K562 (cell line): Measurements from ENCODE around the gene PDGFRA. TPM values are rescaled to one million over a fixed set of nuclear protein-coding genes. Genes with fewer than 3 reads are reported as not detected.

Source experiments
- ATAC-seq: fragments of 200-7000 bp; cut with Tn5 transposase; 3 replicates; pipeline ENCODE4 v1.9.1; 2020; ENCODE audit warnings: moderate library complexity
- BruUV-seq: library from RNA; stranded (reverse); fragments of 400-500 nt; replicated peaks from 2 replicates; lab custom pipeline; 2021; lab: Mats Ljungman, UMichigan
- CTCF ChIA-PET: fragments of 300-600 bp; formaldehyde crosslinking; extraction: SDS; loops from one replicate; lab custom pipeline; 2021; ENCODE audit warnings: low intra/inter-chr PET ratio; lab: Yijun Ruan, JAX
- POLR2A ChIA-PET: fragments of 300-600, 350-650 bp; sonication (Branson Sonifier 250); formaldehyde crosslinking; extraction: SDS; loops from one replicate; lab custom pipeline; 2021; ENCODE audit warnings: antibody characterized with exemption, inconsistent platforms; lab: Yijun Ruan, JAX
- DNase-seq, 4 experiments: peaks; one replicate each; pipeline versions ENCODE4 v3.0.0 to v3.0.0-alpha.2; 2011 to 2018; ENCODE audit warnings: low spot score in 3 of 4, mixed read lengths in 3 of 4; ENCODE audit errors: extremely low read depth in 1 of 4
- FAIRE-seq: peaks from 2 replicates; lab custom pipeline; 2011; peaks lifted over from hg19 to GRCh38; lab: Jason Lieb, UNC
- H2AFZ ChIP-seq: 2 replicates; pipeline ENCODE4 v1.6.0; 2011; ENCODE audit warnings: low read depth, low read length, control low read depth, inconsistent platforms
- H3K27ac ChIP-seq: fragments of 200-600 bp; 3 replicates; pipeline ENCODE4 v1.8.0; 2011; ENCODE audit warnings: low read depth, mild to moderate bottlenecking, control low read depth, inconsistent platforms, low read length, moderate library complexity, mixed read lengths; ENCODE audit errors: extremely low read depth
- H3K27me3 ChIP-seq, 2 experiments: fragments of 300-600 bp in 1 of 2; 2 replicates in 1 of 2; 3 replicates in 1 of 2; pipeline versions ENCODE4 v1.6.0 to v1.8.0; 2011; ENCODE audit warnings: inconsistent platforms in 2 of 2, low read length in 2 of 2, mild to moderate bottlenecking in 1 of 2, mixed read lengths in 1 of 2, moderate library complexity in 1 of 2; ENCODE audit not compliant: control insufficient read depth in 2 of 2, insufficient read depth in 2 of 2
- H3K36me3 ChIP-seq: fragments of 300-600 bp; 3 replicates; pipeline ENCODE4 v1.8.0; 2011; ENCODE audit warnings: mild to moderate bottlenecking, low read length, inconsistent platforms; ENCODE audit not compliant: control insufficient read depth, insufficient read depth
- H3K4me1 ChIP-seq, 2 experiments: fragments of 200-600 bp in 1 of 2; replicated peaks in 1 of 2; 2 replicates in 1 of 2; 3 replicates in 1 of 2; pipeline versions ENCODE4 v1.5.1 to v1.8.0; 2011; ENCODE audit warnings: inconsistent platforms in 2 of 2, low read length in 2 of 2, mild to moderate bottlenecking in 1 of 2, mixed read lengths in 1 of 2, moderate library complexity in 1 of 2; ENCODE audit not compliant: control insufficient read depth in 2 of 2, insufficient read depth in 2 of 2
- H3K4me2 ChIP-seq: 2 replicates; pipeline ENCODE4 v1.6.1; 2011; ENCODE audit warnings: low read length, control low read depth, inconsistent platforms, mixed read lengths; ENCODE audit not compliant: insufficient read depth
- H3K4me3 ChIP-seq: fragments of 200-600 bp; sonication (generic), shearing (Covaris generic); 2 replicates; pipeline ENCODE4 v1.5.1; 2016; ENCODE audit warnings: control low read depth, inconsistent platforms
- H3K79me2 ChIP-seq: fragments of 200-600 bp; 3 replicates; pipeline ENCODE4 v1.8.0; 2011; ENCODE audit warnings: low read length, inconsistent platforms; ENCODE audit not compliant: control insufficient read depth, insufficient read depth
- H3K9ac ChIP-seq, 2 experiments: 2 replicates each; pipeline versions ENCODE4 v1.6.0 to v1.6.1; 2011; ENCODE audit warnings: low read depth in 2 of 2, low read length in 2 of 2, control low read depth in 1 of 2, inconsistent platforms in 1 of 2, mild to moderate bottlenecking in 1 of 2, mixed read lengths in 1 of 2; ENCODE audit not compliant: insufficient read depth in 1 of 2
- H3K9me1 ChIP-seq: one replicate; pipeline ENCODE4 v1.6.0; 2011; ENCODE audit warnings: inconsistent platforms, mild to moderate bottlenecking, low read length, moderate library complexity; ENCODE audit not compliant: control insufficient read depth, insufficient read depth
- H3K9me3 ChIP-seq: replicated peaks from 2 replicates; pipeline ENCODE4 v1.5.1; 2011; ENCODE audit warnings: low read depth, low read length, inconsistent platforms; ENCODE audit not compliant: control insufficient read depth, insufficient read depth
- H4K20me1 ChIP-seq: replicated peaks from 2 replicates; pipeline ENCODE4 v1.6.1; 2011; ENCODE audit warnings: low read length, inconsistent platforms, mixed read lengths; ENCODE audit not compliant: control insufficient read depth, insufficient read depth
- GMEB1 ChIP-seq: fragments of 250-450 bp; sonication (Bioruptor Pico); IDR thresholded peaks from 2 replicates; pipeline ENCODE4 v1.4.0; 2020; ENCODE audit warnings: mild to moderate bottlenecking
- KDM1A ChIP-seq, 2 experiments: fragments of 450-650 bp; IDR thresholded peaks; 2 replicates each; pipeline ENCODE4 v1.6.1; 2016; ENCODE audit warnings: mild to moderate bottlenecking in 2 of 2
- NFE2 ChIP-seq: IDR thresholded peaks from 2 replicates; pipeline ENCODE4 v1.6.1; 2014; ENCODE audit warnings: antibody characterized with exemption, low read depth
- NFXL1 ChIP-seq: fragments of 450-650 bp; formaldehyde crosslinking; IDR thresholded peaks from 2 replicates; pipeline ENCODE4 v1.4.0; 2021; ENCODE audit warnings: mild to moderate bottlenecking
- NR2C1 ChIP-seq, 2 experiments: fragments of 450-650 bp; IDR thresholded peaks; 2 replicates each; pipeline ENCODE4 v1.6.1; 2017; ENCODE audit warnings: mild to moderate bottlenecking in 2 of 2, antibody characterized with exemption in 1 of 2, inconsistent platforms in 1 of 2, missing compliant biosample characterization in 1 of 2, missing genetic modification characterization in 1 of 2
- TBP ChIP-seq: optimal IDR thresholded peaks from 2 replicates; pipeline ENCODE3; 2011; ENCODE audit warnings: low read depth, low read length, improper control_type of control experiment
- TFAP4 ChIP-seq: sonication (generic); formaldehyde crosslinking; IDR thresholded peaks from 2 replicates; pipeline ENCODE4 v1.8.0; 2022; ENCODE audit warnings: missing genetic modification reagents, mild to moderate bottlenecking, moderate library complexity, borderline replicate concordance
- ZBTB17 ChIP-seq: fragments of 450-650 bp; formaldehyde crosslinking; IDR thresholded peaks from 2 replicates; pipeline ENCODE4 v1.4.0; 2020; ENCODE audit warnings: mild to moderate bottlenecking
- ZFP36 ChIP-seq: fragments of 150-350 bp; IDR thresholded peaks from 2 replicates; pipeline ENCODE4 v1.6.1; 2018; ENCODE audit warnings: low read length, low read depth; ENCODE audit not compliant: partially characterized antibody
- ZNF24 ChIP-seq: fragments of 450-650 bp; IDR thresholded peaks from 2 replicates; pipeline ENCODE4 v1.6.1; 2016
- ZNF311 ChIP-seq: fragments of 250-450 bp; sonication (Bioruptor Pico); IDR thresholded peaks from 2 replicates; pipeline ENCODE4 v1.4.0; 2020; ENCODE audit warnings: mild to moderate bottlenecking, moderate library complexity
- WGBS: fragments of 100-300 bp; shearing (Covaris generic); methylation state at CpG from one replicate; pipeline ENCODE4 v1.1.6; 2016; ENCODE audit warnings: low coverage, mixed read lengths; ENCODE audit not compliant: insufficient coverage; ENCODE audit errors: missing lambda C conversion rate; 5-methylcytosine and 5-hydroxymethylcytosine counted together
- in situ Hi-C: fragments of 300-500 bp; cut with MboI; formaldehyde crosslinking; loops from 4 replicates; pipeline ENCODE4 v1.15.0; 2018; ENCODE audit warnings: inconsistent platforms, mixed read lengths
- intact Hi-C: fragments of 100-400 bp; cut with micrococcal nuclease; formaldehyde crosslinking; loops from 2 replicates; pipeline ENCODE4 v1.14.2; 2022
- polyA plus RNA-seq, 8 experiments: library from polyadenylated mRNA; depleted of rRNA in 4 of 8; stranded (reverse) in 5 of 8; unstranded in 3 of 8; fragments of >200 nt; fragmentation: Nextera tagmentation in 2 of 8; fragmentation: Illumina TruSeq in 1 of 8; extraction: Ambion mirVana in 2 of 8; extraction: Trizol in 1 of 8; gene quantifications; 2 replicates each; pipeline versions ENCODE4 v1.2.1 to v1.2.3, GENCODE V29; 2011 to 2014; ENCODE audit warnings: inconsistent platforms in 1 of 8, missing spikeins in 1 of 8
- total RNA-seq, 7 experiments: library from RNA; depleted of rRNA in 6 of 7; stranded (reverse); fragments of >200 nt in 6 of 7; fragmentation: Illumina TruSeq in 2 of 7; extraction: Trizol in 2 of 7; gene quantifications; 2 replicates each; pipeline versions ENCODE4 v1.2.1 to v1.2.3, GENCODE V29; 2011 to 2021; ENCODE audit warnings: low replicate concordance in 1 of 7

PDGFRA gene
- total and polyA plus RNA-seq, 9 of the 15 experiments (the other 6 are each of a cell fraction or from before 2014, with no cell fraction given): 0.40 TPM; not detected in 8

- no peaks in the 10 kb centered on the region for H3K4me1 ChIP-seq
Observed at GRCh38 chr4:54185044-54185780, 43.9 kb upstream of the PDGFRA start.

GRCh38 chr4:54185866-54186265 lies 43.2 kb upstream of the PDGFRA start:
- Histone ChIP-seq H3K27ac (no peak overlapping the region), H4K20me1 (no peaks in the 10 kb centered on the region), H3K4me3 (no peak overlapping the region)
- in situ Hi-C loops: no loop called here
- POLR2A ChIA-PET: no interaction called here
- TF ChIP-seq KDM1A (IDR thresholded peaks at IDR 0.05): no peak
- no peak for TF ChIP-seq ZNF311 (CRISPR knock-in tag)
- no peak for TF ChIP-seq NFXL1
- no peak for TF ChIP-seq NR2C1 (IDR thresholded peaks at IDR 0.05)
- no peak for TF ChIP-seq NR2C1 (tag; IDR thresholded peaks at IDR 0.05)
- no peak for TF ChIP-seq ZNF24
- no peak for TF ChIP-seq ZBTB17
- no peak for TF ChIP-seq TBP
- no peak for TF ChIP-seq GMEB1
- TF ChIP-seq TFAP4: no peak
- TF ChIP-seq, all 486 proteins: peak for 0
- no peaks in the 10 kb centered on the region for H3K9me3 ChIP-seq
- FAIRE-seq (no peak), DNase-seq (no peak), ATAC-seq (no peak)
- no TSS peak for BruUV-seq
- 0% methylated on average over 1 of the region's 1 CpG for WGBS
- CTCF ChIA-PET: no interaction called here
- no peak overlapping the region for H2AFZ ChIP-seq
- peaks cover 0 to 19% of the 10 kb centered on the region in 2 experiments; a peak in 3 of 5 replicates for H3K27me3 ChIP-seq
- no peaks in the 10 kb centered on the region for H3K9me1 ChIP-seq
- H3K79me2 ChIP-seq: no peaks in the 10 kb centered on the region
- H3K4me1 ChIP-seq: no peaks in the 10 kb centered on the region
- no peak overlapping the region for H3K4me2 ChIP-seq
- intact Hi-C loops: no loop called here
- H3K9ac ChIP-seq: no peak overlapping the region
- H3K36me3 ChIP-seq: no peaks in the 10 kb centered on the region

More at GRCh38 chr4:54185044-54185780, 43.9 kb upstream of the PDGFRA start:
- CTCF ChIA-PET: no interaction called here
- H3K4me2 ChIP-seq: no peak overlapping the region
- no peak overlapping the region for H2AFZ ChIP-seq
- no TSS peak for BruUV-seq
- WGBS: 0% methylated on average over 5 of the region's 5 CpGs
- no peaks in the 10 kb centered on the region for H3K9me1 ChIP-seq
- intact Hi-C loops: no loop called here
- POLR2A ChIA-PET: no interaction called here
- H4K20me1 ChIP-seq: no peaks in the 10 kb centered on the region
- DNase-seq: peak in 3 of 4 experiments; percentile 11 to 15 (median 12)
- H3K9ac ChIP-seq: no peak overlapping the region
- no peak overlapping the region for H3K27ac ChIP-seq
- in situ Hi-C loops: no loop called here
- H3K79me2 ChIP-seq: no peaks in the 10 kb centered on the region
- no peaks in the 10 kb centered on the region for H3K36me3 ChIP-seq
- peaks cover 0 to 19% of the 10 kb centered on the region in 2 experiments; a peak in 3 of 5 replicates for H3K27me3 ChIP-seq
- no peaks in the 10 kb centered on the region for H3K9me3 ChIP-seq
- no peak for FAIRE-seq
- peak; percentile 49; the same call in 1 of the 3 replicates for ATAC-seq
- H3K4me3 ChIP-seq: no peak overlapping the region
- TF ChIP-seq NFE2 (no peak), ZFP36 (peak; percentile 20), TFAP4 (no peak)
